Pancreas (tissue), 10 donors: ENCODE results near the gene RFT1. TPM values are rescaled to one million over a fixed set of nuclear protein-coding genes. Genes with fewer than 3 reads are reported as not detected.

Experiments used
- ATAC-seq, 4 donors: fragments of 200-7000 bp; cut with Tn5 transposase; one replicate each; pipeline versions ENCODE4 v1.8.0 to v1.9.1; 2020; ENCODE audit warnings: mild to moderate bottlenecking in 4 of 4, moderate library complexity in 4 of 4
- DNase-seq, 6 donors: peaks; one replicate each; pipeline ENCODE4 v3.0.0-alpha.2; 2020
- FAIRE-seq: peaks from 2 replicates; lab custom pipeline; 2012; peaks lifted over from hg19 to GRCh38; lab: Jason Lieb, UNC
- H3K27ac ChIP-seq, 4 donors: fragments of 200-600 bp; sonication (generic); 1 replicate in 3 of 4; 2 replicates in 1 of 4; pipeline versions ENCODE4 v1.5.0 to v1.8.0; 2020
- H3K27me3 ChIP-seq, 4 donors: fragments of 200-600 bp; one replicate each; pipeline ENCODE4 v1.8.0; 2021
- H3K36me3 ChIP-seq, 3 donors: fragments of 200-600 bp; sonication (generic) in 1 of 3; one replicate each; pipeline versions ENCODE4 v1.5.0 to v1.8.0; 2020 to 2021
- H3K4me1 ChIP-seq, 3 donors: fragments of 200-600 bp; one replicate each; pipeline ENCODE4 v1.8.0; 2021
- H3K4me3 ChIP-seq, 4 donors: fragments of 200-600 bp; sonication (generic) in 2 of 4; one replicate each; pipeline versions ENCODE4 v1.5.0 to v1.8.0; 2020 to 2021
- H3K9me3 ChIP-seq, 4 donors: fragments of 200-600 bp; one replicate each; pipeline ENCODE4 v1.8.0; 2021
- CTCF ChIP-seq, 4 donors: fragments of 200-600 bp; sonication (generic) in 3 of 4; IDR thresholded peaks; one replicate each; pipeline versions ENCODE4 v1.5.0 to v1.8.0; 2021; ENCODE audit warnings: antibody characterized with exemption in 4 of 4
- WGBS, 2 donors: extraction: QIAGEN DNeasy Blood & Tissue Kit; methylation state at CpG; one replicate each; pipeline ENCODE4 v1.1.7; 2013; 5-methylcytosine and 5-hydroxymethylcytosine counted together
- intact Hi-C, 3 donors: fragments of 100-400 bp; cut with DNase I; formaldehyde crosslinking; loops; one replicate each; pipeline versions ENCODE4 v1.11.1 to v1.14.2; 2022
- polyA plus RNA-seq, 2 donors: library from polyadenylated mRNA; stranded (reverse); fragments of 200-250 nt; gene quantifications; one replicate each; pipeline ENCODE4 v1.2.3, GENCODE V29; 2013
- total RNA-seq, 6 donors: library from RNA; stranded (reverse); fragmentation: NEBNext Ultra II Directional in 4 of 6; extraction: Animal tissue kit (Norgen Biotek cat#: 25700) in 4 of 6; gene quantifications; one replicate each; pipeline versions ENCODE4 v1.2.1 to v1.2.4, GENCODE V29; 2021 to 2023
- donor health status: healthy with polysubstance abuse.
- donor health status: DM: no; HTN: no; CAD: no; lungs with moderate emphysema.
- donor health status: DM: no; HTN: no; CAD: no.
- donor health status: control.
- donor health status: control.
- donor health status: Bipolar disorder and iron deficiency.
- donor health status: DM: yes; HTN: yes; CAD: no.
- donor health status: DM: no; HTN: no; CAD: no.
- donor health status: DM: no; HTN: no; CAD: no.
- donor health status: DM: yes; HTN: yes; CAD: no.

The RFT1 gene
- total and polyA plus RNA-seq, 8 donors, result 6.9 to 20.4 (median 15.0) TPM

DNA sequence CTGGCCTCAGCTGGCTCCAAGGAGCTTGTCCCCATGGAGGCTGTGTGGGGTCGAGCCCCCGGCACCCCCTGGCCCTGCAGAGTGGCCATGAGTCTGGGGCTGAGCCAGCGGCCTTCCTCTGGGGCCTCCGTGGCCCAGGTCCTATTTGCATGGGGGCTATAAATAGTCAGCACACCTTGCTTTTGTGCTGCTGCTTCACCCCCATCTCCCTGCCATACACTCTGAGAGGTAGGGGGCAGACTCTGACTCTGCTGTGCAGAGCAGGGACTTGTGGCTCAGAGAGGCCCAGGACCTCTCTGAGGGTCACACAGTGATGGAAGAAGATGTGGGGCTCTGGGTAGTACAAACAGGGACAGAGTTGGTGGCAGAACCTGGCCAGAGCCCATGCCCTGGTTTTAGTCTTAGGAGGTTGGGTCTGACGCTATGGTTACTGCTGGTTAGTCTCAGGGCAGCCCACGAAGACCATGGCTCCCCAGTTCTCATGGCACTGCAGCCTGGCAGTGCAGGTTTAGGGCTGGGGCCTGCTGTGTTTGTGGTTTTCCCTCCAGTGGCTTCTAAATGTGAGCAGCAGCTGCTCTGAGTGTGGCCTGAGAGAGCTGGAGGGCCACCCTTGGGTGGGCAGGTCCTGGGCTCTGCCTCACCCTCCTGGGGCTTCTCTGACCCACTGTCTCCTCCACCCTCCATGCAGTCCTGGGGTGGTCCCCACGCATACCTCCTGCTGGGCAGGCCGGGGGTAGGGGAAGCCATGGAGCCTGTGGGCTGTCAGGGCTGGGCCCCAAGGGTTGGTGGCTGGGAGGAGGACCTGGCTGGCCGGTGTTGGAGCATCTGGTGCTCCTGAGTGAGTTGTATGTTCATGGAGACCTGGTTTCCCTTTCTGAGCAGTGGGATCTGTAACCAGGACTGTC lies 44.4 kb upstream of the RFT1 start:
- H3K9me3 ChIP-seq, result no peaks in the 10 kb centered on the region
- no peak overlapping the region for H3K4me3 ChIP-seq
- H3K4me1 ChIP-seq, result peaks cover 9 to 16% (median 14%) of the 10 kb centered on the region in 3 donors
- no peak overlapping the region for H3K27ac ChIP-seq
- H3K27me3 ChIP-seq, result no peaks in the 10 kb centered on the region
- intact Hi-C loops, result no loop called here
- FAIRE-seq (no peak), ATAC-seq (no peak), DNase-seq (no peak)
- TF ChIP-seq CTCF (IDR thresholded peaks at IDR 0.05), result no peak
- WGBS, 2 donors, result 72 to 76% methylated on average over 9 of the region's 9 CpGs
- peaks cover 0 to 15% (median 12%) of the 10 kb centered on the region in 3 donors for H3K36me3 ChIP-seq

GRCh38 chr3:53173107-53173506 lies 42.9 kb upstream of the RFT1 start:
- Histone ChIP-seq H3K36me3 (peaks cover 0 to under 1% (median 0%) of the 10 kb centered on the region in 3 donors), H3K27me3 (no peaks in the 10 kb centered on the region), H3K27ac (no peak overlapping the region), H3K9me3 (no peaks in the 10 kb centered on the region), H3K4me3 (no peak overlapping the region), H3K4me1 (peaks cover 9 to 16% (median 14%) of the 10 kb centered on the region in 3 donors)
- ATAC-seq, result peak in 2 of 4 donors; percentile 34 to 48
- no peak for TF ChIP-seq CTCF (IDR thresholded peaks at IDR 0.05)
- FAIRE-seq, result no peak
- peak in 2 of 6 donors; percentile 17 to 29 for DNase-seq
- WGBS, 2 donors, result 38 to 42% methylated on average over 5 of the region's 5 CpGs
- intact Hi-C loops, result no loop called here

- H3K4me3 ChIP-seq, result no peak overlapping the region
- peaks cover 9 to 24% (median 16%) of the 10 kb centered on the region in 3 donors for H3K4me1 ChIP-seq
These were observed 41.7 kb upstream of the RFT1 start for GRCh38 chr3:53171827-53172505.

DNA sequence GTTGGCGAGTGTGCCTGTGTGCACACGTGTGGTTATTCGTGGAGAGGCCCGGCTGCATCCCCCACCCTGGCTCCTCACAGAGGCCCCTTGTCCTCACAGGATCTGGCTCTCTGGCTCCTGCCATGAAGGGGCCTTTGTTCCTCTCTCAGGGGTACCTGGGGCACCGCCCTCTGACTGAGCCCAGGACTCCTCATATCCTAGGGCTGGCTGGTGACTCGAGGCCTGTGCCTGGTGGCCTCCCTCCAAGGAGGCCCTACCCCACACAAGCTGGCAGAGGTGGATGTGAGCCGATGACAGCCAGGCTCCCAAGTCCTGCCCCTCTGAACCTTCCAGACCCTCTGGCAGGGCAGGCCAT lies 40.8 kb upstream of the RFT1 start:
- no peak for TF ChIP-seq CTCF (IDR thresholded peaks at IDR 0.05)
- Histone ChIP-seq H3K27me3 (no peaks in the 10 kb centered on the region), H3K4me3 (no peak overlapping the region), H3K9me3 (no peaks in the 10 kb centered on the region), H3K4me1 (peaks cover 14 to 25% (median 16%) of the 10 kb centered on the region in 3 donors), H3K27ac (peak overlapping the region in 2 of 4 donors; percentile 5 to 11), H3K36me3 (no peaks in the 10 kb centered on the region)
- intact Hi-C loops, result no loop called here
- DNase-seq (no peak), ATAC-seq (peak in 1 of 4 donors; percentile 13), FAIRE-seq (no peak)
- WGBS, 2 donors, result 25 to 59% methylated on average over 7 of the region's 7 CpGs

More at GRCh38 chr3:53171827-53172505, 41.7 kb upstream of the RFT1 start:
- DNase-seq, result no peak
- intact Hi-C loops, result no loop called here
- Histone ChIP-seq H3K27ac (peak overlapping the region in 2 of 4 donors; percentile 5 to 16), H3K27me3 (no peaks in the 10 kb centered on the region), H3K9me3 (no peaks in the 10 kb centered on the region), H3K36me3 (no peaks in the 10 kb centered on the region)
- ATAC-seq, result peak in 1 of 4 donors; percentile 5
- WGBS, 2 donors, result 57 to 75% methylated on average over 7 of the region's 7 CpGs
- no peak for FAIRE-seq
- TF ChIP-seq CTCF (IDR thresholded peaks at IDR 0.05), result no peak
